Adipocyte (in vitro differentiated cells): ENCODE measurements around the gene GTF2H3.

ENCODE experiments used
- DNase-seq: peaks from one replicate; pipeline ENCODE4 v3.0.0-alpha.2; 2015; ENCODE audit warnings: low read depth
- H3K27me3 ChIP-seq: replicated peaks from 2 replicates; pipeline ENCODE4 v1.7.0; 2013; ENCODE audit warnings: mild to moderate bottlenecking, low read length, moderate library complexity; ENCODE audit not compliant: control insufficient read depth, insufficient read depth
- H3K36me3 ChIP-seq: 2 replicates; pipeline ENCODE4 v1.7.0; 2013; ENCODE audit warnings: low read length, mild to moderate bottlenecking, moderate library complexity; ENCODE audit not compliant: control insufficient read depth, insufficient read depth, severe bottlenecking
- H3K4me1 ChIP-seq: 2 replicates; pipeline ENCODE4 v1.7.0; 2013; ENCODE audit warnings: mild to moderate bottlenecking, low read length, moderate library complexity; ENCODE audit not compliant: control insufficient read depth, insufficient read depth
- H3K4me3 ChIP-seq: 2 replicates; pipeline ENCODE4 v1.7.0; 2013; ENCODE audit warnings: mild to moderate bottlenecking, low read length, moderate library complexity
- H3K9ac ChIP-seq: 2 replicates; pipeline ENCODE4 v1.7.0; 2013; ENCODE audit warnings: mild to moderate bottlenecking, low read length, moderate library complexity
- H3K9me3 ChIP-seq: 2 replicates; pipeline ENCODE4 v1.7.0; 2013; ENCODE audit warnings: mild to moderate bottlenecking, low read length, moderate library complexity; ENCODE audit not compliant: control insufficient read depth

Gene GTF2H3

GRCh38 chr12:123607756-123608155 lies 25.9 kb upstream of the GTF2H3 start:
- Histone ChIP-seq H3K4me3 (no peak overlapping the region), H3K9me3 (no peaks in the 10 kb centered on the region), H3K9ac (no peak overlapping the region), H3K27me3 (no peaks in the 10 kb centered on the region), H3K4me1 (peaks cover 12% of the 10 kb centered on the region), H3K36me3 (peaks cover 75% of the 10 kb centered on the region)
- no peak for DNase-seq

GRCh38 chr12:123608182-123608581 lies 25.4 kb upstream of the GTF2H3 start:
- no peak overlapping the region for H3K4me3 ChIP-seq
- H3K9ac ChIP-seq = no peak overlapping the region
- H3K9me3 ChIP-seq = no peaks in the 10 kb centered on the region
- no peak for DNase-seq
- H3K27me3 ChIP-seq = no peaks in the 10 kb centered on the region
- H3K4me1 ChIP-seq = peaks cover 8% of the 10 kb centered on the region
- peaks cover 79% of the 10 kb centered on the region for H3K36me3 ChIP-seq

- peak overlapping the region; percentile 13 for H3K9ac ChIP-seq
- H3K4me3 ChIP-seq = peak overlapping the region; percentile 18
- DNase-seq = no peak
- H3K36me3 ChIP-seq = peaks cover 81% of the 10 kb centered on the region
- peaks cover 16% of the 10 kb centered on the region for H3K4me1 ChIP-seq
- H3K9me3 ChIP-seq = no peaks in the 10 kb centered on the region
- H3K27me3 ChIP-seq = no peaks in the 10 kb centered on the region
Observed at GRCh38 chr12:123614110-123614509, 19.5 kb upstream of the GTF2H3 start.

GRCh38 chr12:123614531-123614930 lies 19.1 kb upstream of the GTF2H3 start:
- H3K36me3 ChIP-seq = peaks cover 81% of the 10 kb centered on the region
- no peaks in the 10 kb centered on the region for H3K27me3 ChIP-seq
- peak overlapping the region; percentile 20 for H3K9ac ChIP-seq
- peak; percentile 28 for DNase-seq
- H3K4me3 ChIP-seq = peak overlapping the region; percentile 18
- no peaks in the 10 kb centered on the region for H3K9me3 ChIP-seq
- peaks cover 16% of the 10 kb centered on the region for H3K4me1 ChIP-seq

DNA sequence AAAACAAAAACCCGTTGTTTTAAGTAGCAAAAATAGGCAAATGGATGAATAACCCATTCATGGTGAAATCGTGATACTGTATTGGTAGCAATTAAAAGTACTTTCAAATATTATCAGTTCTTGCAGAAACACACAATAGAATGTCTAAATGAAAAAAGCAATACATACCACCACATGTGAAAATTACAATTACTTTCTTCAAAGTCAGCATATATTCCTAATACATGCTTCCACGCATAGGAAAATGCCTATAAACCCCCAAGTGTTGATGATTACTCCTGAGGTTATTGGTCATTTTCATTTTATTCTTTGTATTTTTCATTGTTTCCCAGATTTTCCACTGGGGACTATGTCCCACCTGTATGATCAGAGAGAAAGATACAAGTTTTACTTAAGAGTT lies 16.5 kb upstream of the GTF2H3 start:
- no peak for DNase-seq
- H3K9ac ChIP-seq = no peak overlapping the region
- H3K4me3 ChIP-seq = no peak overlapping the region
- H3K4me1 ChIP-seq = peaks cover 16% of the 10 kb centered on the region
- no peaks in the 10 kb centered on the region for H3K27me3 ChIP-seq
- peaks cover 84% of the 10 kb centered on the region for H3K36me3 ChIP-seq
- H3K9me3 ChIP-seq = no peaks in the 10 kb centered on the region

- Histone ChIP-seq H3K9me3 (no peaks in the 10 kb centered on the region), H3K36me3 (peaks cover 84% of the 10 kb centered on the region), H3K4me1 (peaks cover 16% of the 10 kb centered on the region), H3K9ac (no peak overlapping the region), H3K4me3 (no peak overlapping the region), H3K27me3 (no peaks in the 10 kb centered on the region)
- DNase-seq = no peak
Observed at GRCh38 chr12:123617580-123617979, 16.0 kb upstream of the GTF2H3 start.

DNA sequence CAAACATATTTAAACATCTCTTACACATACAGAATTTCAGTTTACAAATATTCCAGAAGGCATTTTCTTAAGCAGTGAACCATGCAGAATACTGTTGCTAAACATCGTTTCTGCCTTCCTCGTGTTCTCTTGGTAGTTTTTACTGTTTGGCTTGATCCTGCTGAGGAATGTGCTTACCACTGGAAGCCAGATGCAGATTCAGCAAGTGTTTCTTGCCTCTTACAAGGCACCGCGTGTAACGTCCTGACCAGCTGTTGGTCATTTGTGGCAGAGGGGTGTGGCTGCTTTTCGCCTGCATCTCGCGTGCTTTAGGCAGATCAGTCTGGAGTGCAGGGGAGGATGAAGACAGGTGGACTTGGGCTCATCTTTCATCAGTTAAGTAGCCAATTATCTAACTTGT lies 12.5 kb upstream of the GTF2H3 start:
- Histone ChIP-seq H3K9me3 (no peaks in the 10 kb centered on the region), H3K4me3 (no peak overlapping the region), H3K27me3 (no peaks in the 10 kb centered on the region), H3K9ac (no peak overlapping the region), H3K4me1 (no peaks in the 10 kb centered on the region), H3K36me3 (peaks cover 90% of the 10 kb centered on the region)
- no peak for DNase-seq

- Histone ChIP-seq H3K9ac (no peak overlapping the region), H3K27me3 (no peaks in the 10 kb centered on the region), H3K36me3 (peaks cover 90% of the 10 kb centered on the region), H3K4me1 (no peaks in the 10 kb centered on the region), H3K9me3 (no peaks in the 10 kb centered on the region), H3K4me3 (no peak overlapping the region)
- DNase-seq = no peak
Observed at GRCh38 chr12:123621619-123622530, 11.8 kb upstream of the GTF2H3 start.

- Histone ChIP-seq H3K4me3 (peak overlapping the region; percentile 100), H3K9me3 (no peaks in the 10 kb centered on the region), H3K27me3 (no peaks in the 10 kb centered on the region), H3K9ac (peak overlapping the region; percentile 99), H3K36me3 (peaks cover 20% of the 10 kb centered on the region), H3K4me1 (peaks cover 13% of the 10 kb centered on the region)
- no peak for DNase-seq
Observed at GRCh38 chr12:123634142-123634561, 523 bp downstream of the GTF2H3 start.

DNA sequence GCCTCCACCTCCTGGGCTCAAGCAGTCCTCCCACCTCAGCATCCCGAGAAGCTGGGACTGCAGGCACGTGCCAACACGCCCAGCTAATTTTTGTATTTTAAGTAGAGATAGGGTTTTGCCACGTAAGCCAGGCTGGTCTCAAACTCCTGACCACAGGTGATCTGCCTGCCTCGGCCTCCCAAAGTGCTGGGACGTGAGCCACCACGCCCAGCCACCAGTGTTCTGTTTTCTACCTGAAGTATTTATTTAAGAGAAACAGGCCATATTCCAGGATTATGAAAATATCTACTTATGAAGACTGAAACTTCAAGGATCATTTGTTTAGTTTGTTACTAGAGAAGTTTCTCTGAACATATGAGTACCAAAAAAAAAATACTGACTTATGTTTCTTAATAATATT lies 10.3 kb downstream of the GTF2H3 start:
- Histone ChIP-seq H3K36me3 (peaks cover 54% of the 10 kb centered on the region), H3K4me1 (peaks cover 3% of the 10 kb centered on the region), H3K9ac (no peak overlapping the region), H3K9me3 (no peaks in the 10 kb centered on the region), H3K27me3 (no peaks in the 10 kb centered on the region), H3K4me3 (no peak overlapping the region)
- DNase-seq = no peak

- Histone ChIP-seq H3K27me3 (no peaks in the 10 kb centered on the region), H3K9ac (no peak overlapping the region), H3K4me1 (peaks cover 12% of the 10 kb centered on the region), H3K9me3 (no peaks in the 10 kb centered on the region), H3K36me3 (peaks cover 59% of the 10 kb centered on the region), H3K4me3 (no peak overlapping the region)
- no peak for DNase-seq
Observed at GRCh38 chr12:123645380-123645779, 11.8 kb downstream of the GTF2H3 start.
